ENCODE measurements around the gene BLACAT1. TPM values are rescaled to one million over a fixed set of nuclear protein-coding genes. Genes with fewer than 3 reads are reported as not detected.

Gene BLACAT1
- total and polyA plus RNA-seq, 10 donors: 0.02 to 0.51 (median 0.24) TPM; not detected in 4

GRCh38 chr1:205502111-205502810 lies 46.4 kb upstream of the BLACAT1 start:
- Histone ChIP-seq H3K9me3 (no peaks in the 10 kb centered on the region), H3K27ac (no peak overlapping the region), H3K36me3 (no peaks in the 10 kb centered on the region), H3K4me1 (peaks cover 0 to 44% (median 21%) of the 10 kb centered on the region in 6 donors), H3K4me3 (no peak overlapping the region), H3K27me3 (replicated peaks in 1 of 7) (peaks cover 0 to 16% (median 0%) of the 10 kb centered on the region in 7 donors)
- intact Hi-C loops (cut with DNase I; ENCODE audit: low total_unique reads): no loop called here
- DNase-seq: no peak
- TF ChIP-seq POLR2AphosphoS5 (IDR thresholded peaks at IDR 0.05) (no peak), CTCF (IDR thresholded peaks at IDR 0.05 in 8 of 11, conservative IDR thresholded peaks at IDR 0.05 in 3 of 11) (no peak), POLR2A (IDR thresholded peaks at IDR 0.05) (no peak)
- WGBS, 5 donors: 84 to 93% (median 87%) methylated on average over 3 of the region's 3 CpGs

GRCh38 chr1:205500240-205501233 lies 44.7 kb upstream of the BLACAT1 start:
- no peak for DNase-seq
- no peak for TF ChIP-seq POLR2A (IDR thresholded peaks at IDR 0.05)
- TF ChIP-seq POLR2AphosphoS5 (IDR thresholded peaks at IDR 0.05): peak in 1 of 3 donors; percentile 12
- Histone ChIP-seq H3K27me3 (replicated peaks in 1 of 7) (peaks cover 0 to 14% (median 0%) of the 10 kb centered on the region in 7 donors), H3K4me1 (peaks cover 0 to 32% (median 17%) of the 10 kb centered on the region in 6 donors), H3K27ac (peak overlapping the region in 2 of 8 donors; percentile 16 to 28), H3K9me3 (no peaks in the 10 kb centered on the region), H3K4me3 (no peak overlapping the region), H3K36me3 (no peaks in the 10 kb centered on the region)
- 64 to 84% (median 77%) methylated on average over 5 to 9 of the region's 9 CpGs for WGBS, 5 donors
- intact Hi-C loops (cut with DNase I; ENCODE audit: low total_unique reads): no loop called here

GRCh38 chr1:205499789-205500188 lies 43.9 kb upstream of the BLACAT1 start:
- no peaks in the 10 kb centered on the region for H3K36me3 ChIP-seq
- DNase-seq: no peak
- H3K4me3 ChIP-seq: no peak overlapping the region
- intact Hi-C loops (cut with DNase I; ENCODE audit: low total_unique reads): no loop called here
- H3K27ac ChIP-seq: no peak overlapping the region
- peaks cover 0 to 24% (median 9%) of the 10 kb centered on the region in 6 donors for H3K4me1 ChIP-seq
- H3K27me3 ChIP-seq (replicated peaks in 1 of 7): peaks cover 0 to 14% (median 0%) of the 10 kb centered on the region in 7 donors
- no peaks in the 10 kb centered on the region for H3K9me3 ChIP-seq
- no peak for TF ChIP-seq POLR2AphosphoS5 (IDR thresholded peaks at IDR 0.05)
- no peak for TF ChIP-seq CTCF (IDR thresholded peaks at IDR 0.05 in 8 of 11, conservative IDR thresholded peaks at IDR 0.05 in 3 of 11)
- no peak for TF ChIP-seq POLR2A (IDR thresholded peaks at IDR 0.05)
- 64 to 85% (median 72%) methylated on average over 3 of the region's 3 CpGs for WGBS, 5 donors

- peaks cover 0 to 27% (median 8%) of the 10 kb centered on the region in 6 donors for H3K4me1 ChIP-seq
- H3K36me3 ChIP-seq: no peaks in the 10 kb centered on the region
- 88 to 97% (median 93%) methylated on average over 7 of the region's 7 CpGs for WGBS, 5 donors
- H3K27me3 ChIP-seq (replicated peaks in 1 of 7): peaks cover 0 to 36% (median 8%) of the 10 kb centered on the region in 7 donors
- H3K9me3 ChIP-seq: no peaks in the 10 kb centered on the region
- DNase-seq: no peak
- no peak overlapping the region for H3K27ac ChIP-seq
- H3K4me3 ChIP-seq: no peak overlapping the region
- intact Hi-C loops (cut with DNase I; ENCODE audit: low total_unique reads): no loop called here
- TF ChIP-seq POLR2A (IDR thresholded peaks at IDR 0.05): no peak
- no peak for TF ChIP-seq CTCF (IDR thresholded peaks at IDR 0.05 in 8 of 11, conservative IDR thresholded peaks at IDR 0.05 in 3 of 11)
- no peak for TF ChIP-seq POLR2AphosphoS5 (IDR thresholded peaks at IDR 0.05)
These were observed 41.5 kb upstream of the BLACAT1 start for GRCh38 chr1:205497351-205497750.

Data from spleen (tissue), 11 donors.